GM12875 (cell line): ENCODE results near the gene G6PD.
A peak's percentile ranks its signal among the peaks of the same experiment; 100 is the strongest.

Experiments
- H3K4me3 ChIP-seq: one replicate; pipeline ENCODE4 v1.5.1; 2011; ENCODE audit warnings: low read depth, low read length, control low read depth
- CTCF ChIP-seq: IDR thresholded peaks from 2 replicates; pipeline ENCODE4 v1.5.1; 2011; ENCODE audit warnings: low read depth, mild to moderate bottlenecking, control low read depth, inconsistent platforms, low read length, moderate library complexity, borderline replicate concordance; ENCODE audit not compliant: insufficient read depth

G6PD gene

GRCh38 chrX:154519389-154519788 is 27.3 kb downstream of the G6PD start:
- no peak overlapping the region for H3K4me3 ChIP-seq
- TF ChIP-seq CTCF: no peak

DNA sequence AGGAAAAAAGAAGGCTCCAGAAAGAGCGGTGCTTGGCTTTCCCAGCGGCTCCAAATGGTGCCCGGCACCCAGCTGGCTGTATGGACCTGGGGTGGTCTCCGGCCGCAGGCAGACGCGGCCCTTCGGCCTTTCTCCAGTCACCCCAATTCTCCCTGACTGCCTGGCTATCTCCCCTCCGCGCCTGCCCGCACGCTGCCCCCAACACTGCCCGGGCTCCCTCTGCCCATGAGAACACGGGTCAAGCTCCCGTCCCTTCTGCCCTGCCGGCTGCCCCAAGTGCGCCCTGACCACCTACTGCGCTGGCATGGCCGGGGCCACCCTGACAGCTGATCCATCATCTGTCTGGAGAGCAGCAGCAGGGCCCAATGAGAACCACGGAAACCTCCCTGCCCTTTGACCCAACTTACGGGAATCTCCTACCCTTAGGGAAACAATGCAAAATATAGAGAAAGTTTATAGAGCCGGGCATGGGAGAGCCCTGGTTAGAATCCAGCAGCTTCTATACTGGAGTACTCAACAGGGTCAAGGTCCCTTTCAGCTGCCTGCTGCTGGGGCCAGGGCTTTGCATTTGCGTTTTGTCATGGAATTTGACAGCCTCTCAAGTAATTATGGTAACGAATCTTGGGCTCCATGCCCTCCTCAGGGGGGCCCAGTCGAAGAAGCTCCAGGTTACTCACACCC is 29.4 kb downstream of the G6PD start:
- TF ChIP-seq CTCF: no peak
- H3K4me3 ChIP-seq: no peak overlapping the region

DNA sequence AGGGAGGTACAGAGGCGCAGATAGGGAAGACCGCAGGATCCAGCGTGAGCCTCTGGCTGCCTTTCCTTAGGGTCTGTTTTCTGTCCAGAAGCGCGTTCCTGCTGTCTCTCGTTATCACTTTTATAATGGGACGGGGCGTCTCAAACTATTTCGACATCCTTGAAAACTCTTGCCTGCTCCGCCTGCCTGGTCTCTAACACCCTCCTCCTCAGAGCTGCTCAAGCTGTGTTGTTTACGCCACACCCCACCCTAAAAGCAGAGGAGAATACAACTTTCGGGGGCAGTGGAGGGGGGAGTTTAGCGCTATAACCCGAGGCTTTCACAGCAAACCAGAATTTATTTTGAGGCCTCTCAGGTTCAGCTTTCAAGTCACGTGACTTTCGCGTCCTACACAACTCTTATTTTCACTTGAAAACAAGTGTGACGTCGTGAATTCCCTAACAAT is 30.0 kb downstream of the G6PD start:
- peak overlapping the region; percentile 63 for H3K4me3 ChIP-seq

GRCh38 chrX:154515966-154516655 is 30.5 kb downstream of the G6PD start, which contains the start of gene FAM3A:
Gene FAM3A (minus strand): TSS chrX:154516232. CDS start chrX:154515772, 460 bp downstream.
- H3K4me3 ChIP-seq: peak within 1 kb of the TSS; percentile 68
- no peak for TF ChIP-seq CTCF

More for the DNA sequence above, 30.0 kb downstream of the G6PD start:
- TF ChIP-seq CTCF: no peak

GRCh38 chrX:154515090-154515965 is 31.3 kb downstream of the G6PD start:
- peak overlapping the region; percentile 68 for H3K4me3 ChIP-seq
- TF ChIP-seq CTCF: no peak

GRCh38 chrX:154513716-154514115 is 32.9 kb downstream of the G6PD start:
- TF ChIP-seq CTCF: no peak
- H3K4me3 ChIP-seq: no peak overlapping the region
